ENCODE results near the gene GDF11. TPM values are rescaled to one million over a fixed set of nuclear protein-coding genes. Genes with fewer than 3 reads are reported as not detected.
A peak's percentile ranks its signal among the peaks of the same experiment; 100 is the strongest.

GDF11 gene
- total RNA-seq, 2 experiments from 2014 or later = 4.2 TPM

GRCh38 chr12:55700255-55701018 is 42.5 kb upstream of the GDF11 start:
- Mint-ChIP-seq H3K36me3 (ENCODE audit: low read depth) (no peaks in the 10 kb centered on the region), H3K4me3 (no peak overlapping the region), H3K27me3 (ENCODE audit: low read depth) (no peaks in the 10 kb centered on the region), H3K4me1 (ENCODE audit: low read depth) (no peaks in the 10 kb centered on the region), H3K27ac (no peak overlapping the region), H3K9me3 (no peaks in the 10 kb centered on the region)
- intact Hi-C loops (cut with micrococcal nuclease) = no loop called here
- DNase-seq = no peak
- CTCF ChIA-PET = no interaction called here

- Mint-ChIP-seq H3K4me3 (no peak overlapping the region), H3K27ac (no peak overlapping the region), H3K36me3 (ENCODE audit: low read depth) (no peaks in the 10 kb centered on the region), H3K4me1 (ENCODE audit: low read depth) (peaks cover 6% of the 10 kb centered on the region), H3K27me3 (ENCODE audit: low read depth) (peaks cover 9% of the 10 kb centered on the region), H3K9me3 (no peaks in the 10 kb centered on the region)
- intact Hi-C loops (cut with micrococcal nuclease) = no loop called here
- no peak for DNase-seq
- CTCF ChIA-PET = no interaction called here
These were observed 40.1 kb upstream of the GDF11 start for GRCh38 chr12:55702861-55703260.

- Mint-ChIP-seq H3K9me3 (no peaks in the 10 kb centered on the region), H3K27me3 (ENCODE audit: low read depth) (peaks cover 12% of the 10 kb centered on the region), H3K27ac (no peak overlapping the region), H3K4me1 (ENCODE audit: low read depth) (peaks cover 8% of the 10 kb centered on the region), H3K4me3 (no peak overlapping the region), H3K36me3 (ENCODE audit: low read depth) (no peaks in the 10 kb centered on the region)
- DNase-seq = no peak
- intact Hi-C loops (cut with micrococcal nuclease) = no loop called here
- CTCF ChIA-PET = no interaction called here
These were observed 39.6 kb upstream of the GDF11 start for GRCh38 chr12:55703288-55703687.

- CTCF ChIA-PET = no interaction called here
- intact Hi-C loops (cut with micrococcal nuclease) = no loop called here
- H3K4me1 Mint-ChIP-seq (ENCODE audit: low read depth) = peaks cover 14% of the 10 kb centered on the region
- no peak overlapping the region for H3K27ac Mint-ChIP-seq
- peaks cover 19% of the 10 kb centered on the region for H3K27me3 Mint-ChIP-seq (ENCODE audit: low read depth)
- no peak overlapping the region for H3K4me3 Mint-ChIP-seq
- H3K9me3 Mint-ChIP-seq = no peaks in the 10 kb centered on the region
- no peaks in the 10 kb centered on the region for H3K36me3 Mint-ChIP-seq (ENCODE audit: low read depth)
- DNase-seq = no peak
These were observed 38.8 kb upstream of the GDF11 start for GRCh38 chr12:55703901-55704761.

- Mint-ChIP-seq H3K4me3 (no peak overlapping the region), H3K36me3 (ENCODE audit: low read depth) (no peaks in the 10 kb centered on the region), H3K27ac (no peak overlapping the region), H3K9me3 (no peaks in the 10 kb centered on the region), H3K4me1 (ENCODE audit: low read depth) (peaks cover 14% of the 10 kb centered on the region), H3K27me3 (ENCODE audit: low read depth) (peaks cover 21% of the 10 kb centered on the region)
- intact Hi-C loops (cut with micrococcal nuclease) = no loop called here
- CTCF ChIA-PET = interaction anchor here (0.5 to 3.3 kb wide), 7 partner anchors 11 to 981 kb away, joined by 3 to 11 read pairs (median 3); partner anchors contain the start of gene BLOC1S1
- no peak for DNase-seq
These were observed 37.9 kb upstream of the GDF11 start for GRCh38 chr12:55704824-55705718.

GRCh38 chr12:55705782-55706402 is 37.0 kb upstream of the GDF11 start:
- Mint-ChIP-seq H3K27ac (no peak overlapping the region), H3K4me3 (no peak overlapping the region), H3K36me3 (ENCODE audit: low read depth) (no peaks in the 10 kb centered on the region), H3K4me1 (ENCODE audit: low read depth) (peaks cover 14% of the 10 kb centered on the region), H3K9me3 (no peaks in the 10 kb centered on the region), H3K27me3 (ENCODE audit: low read depth) (peaks cover 21% of the 10 kb centered on the region)
- CTCF ChIA-PET = interaction anchor here (0.6 to 3.3 kb wide), 7 partner anchors 10 to 982 kb away, joined by 3 to 11 read pairs (median 3); partner anchors contain the start of gene BLOC1S1
- intact Hi-C loops (cut with micrococcal nuclease) = no loop called here
- no peak for DNase-seq

GRCh38 chr12:55706568-55707218 is 36.2 kb upstream of the GDF11 start:
- Mint-ChIP-seq H3K9me3 (no peaks in the 10 kb centered on the region), H3K36me3 (ENCODE audit: low read depth) (no peaks in the 10 kb centered on the region), H3K27me3 (ENCODE audit: low read depth) (peaks cover 22% of the 10 kb centered on the region), H3K4me1 (ENCODE audit: low read depth) (peaks cover 14% of the 10 kb centered on the region), H3K27ac (no peak overlapping the region), H3K4me3 (peak overlapping the region; percentile 80)
- no peak for DNase-seq
- CTCF ChIA-PET = interaction anchor here (1.2 to 3.3 kb wide), 4 partner anchors 31 to 96 kb away, joined by 3 to 11 read pairs (median 6); no protein-coding TSS in a partner anchor
- intact Hi-C loops (cut with micrococcal nuclease) = no loop called here

- no peak for DNase-seq
- Mint-ChIP-seq H3K4me1 (ENCODE audit: low read depth) (peaks cover 14% of the 10 kb centered on the region), H3K36me3 (ENCODE audit: low read depth) (no peaks in the 10 kb centered on the region), H3K27ac (no peak overlapping the region), H3K4me3 (peak overlapping the region; percentile 80), H3K9me3 (no peaks in the 10 kb centered on the region), H3K27me3 (ENCODE audit: low read depth) (peaks cover 25% of the 10 kb centered on the region)
- CTCF ChIA-PET = interaction anchor here (3.3 kb wide), 1 partner anchor 30 kb away, joined by 10 read pairs; no protein-coding TSS in a partner anchor
- intact Hi-C loops (cut with micrococcal nuclease) = no loop called here
These were observed 35.7 kb upstream of the GDF11 start for GRCh38 chr12:55707219-55707671.

- no peaks in the 10 kb centered on the region for H3K9me3 Mint-ChIP-seq
- peaks cover 14% of the 10 kb centered on the region for H3K4me1 Mint-ChIP-seq (ENCODE audit: low read depth)
- intact Hi-C loops (cut with micrococcal nuclease) = no loop called here
- H3K27ac Mint-ChIP-seq = no peak within 1 kb of the TSS
- H3K36me3 Mint-ChIP-seq (ENCODE audit: low read depth) = no peaks in the 10 kb centered on the region
- H3K4me3 Mint-ChIP-seq = peak within 1 kb of the TSS; percentile 80
- CTCF ChIA-PET = interaction anchor here (3.3 kb wide), 1 partner anchor 30 kb away, joined by 10 read pairs; no protein-coding TSS in a partner anchor
- peak; percentile 65 for DNase-seq
- H3K27me3 Mint-ChIP-seq (ENCODE audit: low read depth) = peaks cover 25% of the 10 kb centered on the region
These were observed 34.9 kb upstream of the GDF11 start, which contains the start of gene ITGA7 for GRCh38 chr12:55707841-55708694. TSS of gene ITGA7 (minus strand) at chr12:55707904. CDS start at chr12:55707682, 222 bp downstream.

GRCh38 chr12:55708695-55709233 is 34.2 kb upstream of the GDF11 start:
- Mint-ChIP-seq H3K9me3 (no peaks in the 10 kb centered on the region), H3K27me3 (ENCODE audit: low read depth) (peaks cover 25% of the 10 kb centered on the region), H3K4me1 (ENCODE audit: low read depth) (peaks cover 14% of the 10 kb centered on the region), H3K27ac (no peak overlapping the region), H3K36me3 (ENCODE audit: low read depth) (no peaks in the 10 kb centered on the region), H3K4me3 (peak overlapping the region; percentile 80)
- no peak for DNase-seq
- intact Hi-C loops (cut with micrococcal nuclease) = no loop called here
- CTCF ChIA-PET = no interaction called here

Measured in activated naive CD4-positive, alpha-beta T cell treated with anti-CD3 and anti-CD28 coated beads for 36 hours (primary cell).